Vagina (tissue), 2 donors: Measurements from ENCODE around the gene ABHD2. TPM values are rescaled to one million over a fixed set of nuclear protein-coding genes. Genes with fewer than 3 reads are reported as not detected.

ENCODE experiments used
- DNase-seq, 2 donors: peaks; one replicate each; pipeline ENCODE4 v3.0.0-alpha.2; 2017; ENCODE audit errors: extremely low spot score in 2 of 2
- H3K27ac ChIP-seq: fragments of 200-600 bp; sonication (generic); one replicate; pipeline ENCODE4 v1.5.1; 2019
- H3K27me3 ChIP-seq: fragments of 200-600 bp; sonication (generic); one replicate; pipeline ENCODE4 v1.5.1; 2019
- H3K36me3 ChIP-seq, 2 donors: fragments of 200-600 bp; sonication (generic); one replicate each; pipeline ENCODE4 v1.5.1; 2017 to 2019
- H3K4me1 ChIP-seq: fragments of 200-600 bp; sonication (generic); one replicate; pipeline ENCODE4 v1.5.1; 2019
- H3K4me3 ChIP-seq, 2 donors: fragments of 200-600 bp; sonication (generic); 1 replicate in 1 of 2; 2 replicates in 1 of 2; pipeline ENCODE4 v1.5.1; 2016 to 2019
- H3K9me3 ChIP-seq: fragments of 200-600 bp; sonication (generic); one replicate; pipeline ENCODE4 v1.5.1; 2019
- POLR2A ChIP-seq, 2 donors: fragments of 450-650 bp; IDR thresholded peaks; one replicate each; pipeline ENCODE4 v1.6.1; 2017; ENCODE audit warnings: antibody characterized with exemption in 2 of 2, mild to moderate bottlenecking in 2 of 2, moderate library complexity in 2 of 2
- POLR2AphosphoS5 ChIP-seq, 2 donors: sonication (generic); formaldehyde crosslinking; IDR thresholded peaks; one replicate each; pipeline ENCODE4 v1.9.0; 2017; ENCODE audit warnings: antibody characterized with exemption in 2 of 2, mild to moderate bottlenecking in 2 of 2, low read depth in 1 of 2; ENCODE audit not compliant: insufficient read depth in 1 of 2
- intact Hi-C: fragments of 100-400 bp; cut with DNase I; formaldehyde crosslinking; loops from one replicate; pipeline ENCODE4 v1.15.1; 2023
- total RNA-seq: library from RNA; depleted of rRNA; stranded (reverse); fragments of >200 nt; gene quantifications from one replicate; pipeline ENCODE4 v1.2.3, GENCODE V29; 2016
- TF ChIP-seq, protein P1 (sequence below), 3 experiments: fragments of 450-650 bp in 2 of 3; fragments of 200-600 bp in 1 of 3; sonication (generic) in 1 of 3; IDR thresholded peaks; one replicate each; pipeline ENCODE4 v1.5.1; 2017 to 2019; ENCODE audit warnings: antibody characterized with exemption in 3 of 3, mild to moderate bottlenecking in 2 of 3, moderate library complexity in 2 of 3

ABHD2 gene
- total RNA-seq, 1 donor from 2014 or later = 33.6 TPM

DNA sequence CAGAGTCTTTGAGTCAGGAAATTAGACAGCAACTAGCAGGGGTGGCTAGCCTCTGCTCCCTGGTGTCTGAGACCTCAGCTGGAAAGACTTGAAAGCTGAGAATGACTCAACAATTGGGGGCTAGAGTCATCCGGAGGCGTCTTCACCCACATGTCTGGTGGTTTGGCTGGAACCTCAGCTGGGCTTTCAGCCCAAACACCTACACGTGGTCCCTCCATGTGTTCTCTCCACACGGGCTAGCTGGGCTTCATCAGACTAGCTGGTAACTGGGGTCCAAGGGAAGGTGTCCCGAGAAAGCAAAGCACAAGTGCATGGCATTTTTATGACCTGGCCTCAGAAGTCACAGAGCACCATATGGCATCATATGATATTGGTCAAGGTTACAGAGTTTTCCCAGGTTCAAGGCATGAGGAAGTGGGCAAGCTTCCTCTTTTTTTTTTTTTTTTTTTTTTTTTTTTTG, 19.9 kb upstream of the ABHD2 start:
- Histone ChIP-seq H3K4me3 (no peak overlapping the region), H3K36me3 (no peaks in the 10 kb centered on the region), H3K9me3 (peaks cover 10% of the 10 kb centered on the region), H3K27me3 (no peaks in the 10 kb centered on the region), H3K4me1 (no peaks in the 10 kb centered on the region), H3K27ac (no peak overlapping the region)
- DNase-seq = no peak
- TF ChIP-seq, protein P1, sequence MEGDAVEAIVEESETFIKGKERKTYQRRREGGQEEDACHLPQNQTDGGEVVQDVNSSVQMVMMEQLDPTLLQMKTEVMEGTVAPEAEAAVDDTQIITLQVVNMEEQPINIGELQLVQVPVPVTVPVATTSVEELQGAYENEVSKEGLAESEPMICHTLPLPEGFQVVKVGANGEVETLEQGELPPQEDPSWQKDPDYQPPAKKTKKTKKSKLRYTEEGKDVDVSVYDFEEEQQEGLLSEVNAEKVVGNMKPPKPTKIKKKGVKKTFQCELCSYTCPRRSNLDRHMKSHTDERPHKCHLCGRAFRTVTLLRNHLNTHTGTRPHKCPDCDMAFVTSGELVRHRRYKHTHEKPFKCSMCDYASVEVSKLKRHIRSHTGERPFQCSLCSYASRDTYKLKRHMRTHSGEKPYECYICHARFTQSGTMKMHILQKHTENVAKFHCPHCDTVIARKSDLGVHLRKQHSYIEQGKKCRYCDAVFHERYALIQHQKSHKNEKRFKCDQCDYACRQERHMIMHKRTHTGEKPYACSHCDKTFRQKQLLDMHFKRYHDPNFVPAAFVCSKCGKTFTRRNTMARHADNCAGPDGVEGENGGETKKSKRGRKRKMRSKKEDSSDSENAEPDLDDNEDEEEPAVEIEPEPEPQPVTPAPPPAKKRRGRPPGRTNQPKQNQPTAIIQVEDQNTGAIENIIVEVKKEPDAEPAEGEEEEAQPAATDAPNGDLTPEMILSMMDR (IDR thresholded peaks at IDR 0.05) = no peak
- no peak for TF ChIP-seq POLR2A (IDR thresholded peaks at IDR 0.05)
- intact Hi-C loops = no loop called here

DNA sequence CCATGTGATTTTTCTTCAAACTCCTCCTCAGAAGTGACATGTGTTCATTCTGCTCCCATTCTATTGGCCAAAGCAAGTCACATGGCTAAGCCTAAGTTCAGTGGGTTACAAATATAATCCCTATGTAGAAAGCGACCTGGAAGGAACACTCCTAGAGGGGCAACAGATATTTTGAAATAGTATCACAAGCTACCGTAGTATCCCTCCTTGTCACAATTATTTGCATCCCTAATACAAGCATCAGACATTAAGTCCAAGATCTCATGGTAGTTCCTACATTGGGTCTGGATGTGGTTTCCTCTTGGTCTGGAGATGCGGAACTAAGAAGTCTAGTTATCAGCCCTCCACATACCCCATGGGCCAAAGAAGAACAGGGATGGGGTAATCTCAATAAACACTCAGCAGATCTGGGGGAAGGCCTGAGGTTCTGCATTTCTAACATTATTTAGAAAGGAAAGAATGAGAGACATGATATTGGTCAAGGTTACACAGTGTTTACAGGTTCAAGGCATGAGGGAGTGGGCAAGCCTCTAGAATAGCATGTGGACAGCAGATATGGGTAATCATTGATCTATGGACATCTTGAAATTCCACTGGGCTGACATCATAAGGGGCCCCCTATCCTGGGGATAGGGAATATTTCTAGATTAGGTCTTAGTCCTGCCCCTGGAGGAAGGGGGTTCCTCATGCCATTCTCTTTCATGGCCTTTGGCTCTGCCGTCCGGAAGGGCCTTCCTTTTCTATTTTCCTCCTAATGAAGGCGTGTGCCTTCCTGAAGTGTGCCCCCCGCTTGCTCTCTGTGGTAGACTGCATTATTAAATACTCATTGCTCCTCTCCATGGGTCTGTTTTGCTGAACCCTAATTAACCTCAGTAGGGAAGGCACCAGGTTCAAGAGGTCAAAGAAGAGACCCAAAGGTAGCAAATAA, 17.8 kb upstream of the ABHD2 start:
- no peak for DNase-seq
- intact Hi-C loops = no loop called here
- Histone ChIP-seq H3K27ac (no peak overlapping the region), H3K27me3 (no peaks in the 10 kb centered on the region), H3K4me1 (no peaks in the 10 kb centered on the region), H3K4me3 (no peak overlapping the region), H3K36me3 (no peaks in the 10 kb centered on the region), H3K9me3 (peaks cover 10% of the 10 kb centered on the region)
- TF ChIP-seq, protein P1 (IDR thresholded peaks at IDR 0.05) = no peak
- TF ChIP-seq POLR2A (IDR thresholded peaks at IDR 0.05) = no peak
- TF ChIP-seq POLR2AphosphoS5 (IDR thresholded peaks at IDR 0.05; ENCODE audit: insufficient read depth in 1 of 2, low read depth in 1 of 2) = no peak

DNA sequence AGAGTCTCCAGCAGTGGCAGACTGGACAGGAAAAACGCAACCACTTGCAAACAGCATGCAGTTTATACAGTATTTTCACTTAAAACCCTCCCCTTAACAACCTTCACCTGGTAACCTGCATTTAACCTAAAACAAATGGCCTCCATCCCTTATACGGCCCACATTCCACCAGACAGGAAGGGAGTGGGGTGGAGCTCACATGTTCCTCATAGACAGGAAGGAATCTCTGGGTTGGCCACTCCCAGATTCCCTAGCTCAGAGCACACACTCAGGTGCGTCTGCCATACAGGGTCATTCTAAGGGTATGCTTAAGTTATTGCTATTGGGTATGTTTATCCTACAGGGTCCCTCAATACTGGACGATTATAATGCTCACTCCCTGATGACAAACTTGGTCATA, 16.8 kb upstream of the ABHD2 start:
- Histone ChIP-seq H3K4me3 (no peak overlapping the region), H3K27me3 (no peaks in the 10 kb centered on the region), H3K9me3 (peaks cover 10% of the 10 kb centered on the region), H3K4me1 (no peaks in the 10 kb centered on the region), H3K27ac (no peak overlapping the region), H3K36me3 (no peaks in the 10 kb centered on the region)
- intact Hi-C loops = no loop called here
- DNase-seq = no peak
- TF ChIP-seq POLR2AphosphoS5 (IDR thresholded peaks at IDR 0.05; ENCODE audit: insufficient read depth in 1 of 2, low read depth in 1 of 2) (no peak), POLR2A (IDR thresholded peaks at IDR 0.05) (no peak)
- TF ChIP-seq, protein P1 (IDR thresholded peaks at IDR 0.05) = no peak

DNA sequence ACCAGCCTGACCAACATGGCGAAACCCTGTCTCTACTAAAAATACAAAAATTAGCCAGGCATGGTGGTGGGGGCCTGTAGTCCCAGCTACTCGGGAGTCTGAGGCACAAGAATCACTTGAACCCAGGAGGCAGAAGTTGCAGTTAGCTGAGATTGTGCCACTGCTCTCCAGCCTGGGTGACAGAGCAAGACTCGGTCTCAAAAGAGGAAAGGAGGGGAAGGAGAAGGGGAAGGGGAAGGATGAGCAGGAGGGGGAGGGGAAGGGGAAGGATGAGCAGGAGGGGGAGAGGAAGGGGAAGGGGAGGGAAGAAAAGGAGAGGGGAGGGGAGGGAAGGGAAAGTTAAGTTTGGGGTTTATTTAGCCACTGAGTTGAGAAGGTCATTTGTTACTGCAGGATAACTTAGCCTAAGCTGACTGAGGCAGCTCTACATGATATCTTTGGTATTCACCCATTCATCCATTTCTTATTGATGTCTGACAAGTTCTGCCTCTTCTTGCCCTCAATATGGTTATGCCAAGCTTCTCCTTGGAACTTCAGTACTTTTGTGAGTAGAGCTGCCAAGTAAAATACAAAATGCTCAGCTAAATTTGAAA, 15.9 kb upstream of the ABHD2 start:
- no peak overlapping the region for H3K27ac ChIP-seq
- intact Hi-C loops = no loop called here
- no peak overlapping the region for H3K4me3 ChIP-seq
- no peaks in the 10 kb centered on the region for H3K4me1 ChIP-seq
- no peaks in the 10 kb centered on the region for H3K27me3 ChIP-seq
- H3K9me3 ChIP-seq = peaks cover under 1% of the 10 kb centered on the region
- DNase-seq = no peak
- TF ChIP-seq POLR2AphosphoS5 (IDR thresholded peaks at IDR 0.05; ENCODE audit: insufficient read depth in 1 of 2, low read depth in 1 of 2) (no peak), POLR2A (IDR thresholded peaks at IDR 0.05) (no peak)
- TF ChIP-seq, protein P1 (IDR thresholded peaks at IDR 0.05) = no peak
- H3K36me3 ChIP-seq = no peaks in the 10 kb centered on the region
